H1 (cell line): ENCODE results near the gene CORT. TPM values are rescaled to one million over a fixed set of nuclear protein-coding genes. Genes with fewer than 3 reads are reported as not detected.

Experiments
- BCL11A ChIP-seq, 2 experiments: IDR thresholded peaks; one replicate each; pipeline ENCODE4 v1.6.1; 2011; ENCODE audit warnings: low read depth in 2 of 2, low read length in 2 of 2, mild to moderate bottlenecking in 2 of 2
- CBX5 ChIP-seq: fragments of 300-800, 300-1000 bp; sonication (generic); IDR thresholded peaks from 2 replicates; pipeline ENCODE4 v1.7.1; 2016; ENCODE audit warnings: antibody characterized with exemption, low read length, low read depth
- CHD2 ChIP-seq: IDR thresholded peaks from 2 replicates; pipeline ENCODE4 v1.6.1; 2012; ENCODE audit warnings: low read length, improper control_type of control experiment
- CREB1 ChIP-seq: IDR thresholded peaks from 2 replicates; pipeline ENCODE4 v1.6.1; 2012; ENCODE audit warnings: inconsistent platforms
- RNF2 ChIP-seq: fragments of 200-900, 300-1000 bp; sonication (generic); IDR thresholded peaks from 2 replicates; pipeline ENCODE4 v1.7.1; 2016; ENCODE audit warnings: borderline replicate concordance, low read depth, mild to moderate bottlenecking, antibody characterized with exemption, low read length; ENCODE audit not compliant: poor library complexity, severe bottlenecking; ENCODE audit errors: missing control alignments
- TAF1 ChIP-seq: IDR thresholded peaks from 2 replicates; pipeline ENCODE4 v1.6.1; 2011; ENCODE audit warnings: mild to moderate bottlenecking, low read depth, low read length
- polyA plus RNA-seq, 7 experiments: library from polyadenylated mRNA; depleted of rRNA in 3 of 7; stranded (reverse) in 5 of 7; unstranded in 2 of 7; fragments of >200 nt in 5 of 7; fragments of 200-250 nt in 2 of 7; gene quantifications; 1 replicate in 5 of 7; 2 replicates in 1 of 7; 4 replicates in 1 of 7; pipeline versions ENCODE4 v1.2.1 to v1.2.3, GENCODE V29; 2011 to 2013; ENCODE audit warnings: missing spikeins in 2 of 7, mixed read lengths in 2 of 7
- total RNA-seq: library from RNA; stranded (reverse); fragmentation: NEBNext Ultra II Directional; extraction: Animal tissue kit (Norgen Biotek cat#: 25700); gene quantifications from 2 replicates; pipeline ENCODE4 v1.2.1, GENCODE V29; 2021
- TF ChIP-seq, protein P1 (sequence below): IDR thresholded peaks from 2 replicates; pipeline ENCODE4 v1.6.1; 2011; ENCODE audit warnings: low read depth, mild to moderate bottlenecking, low read length; ENCODE audit not compliant: insufficient read depth

The CORT gene
- total and polyA plus RNA-seq, 2 of the 8 experiments (the other 6 are each of a cell fraction or from before 2014, with no cell fraction given): 0.15 to 0.30 TPM

GRCh38 chr1:10419351-10419750 lies 30.5 kb upstream of the CORT start (continued):
- no peak for TF ChIP-seq CBX5
- TF ChIP-seq RNF2: no peak
- no peak for TF ChIP-seq TAF1
- no peak for TF ChIP-seq BCL11A (IDR thresholded peaks at IDR 0.05; ENCODE audit: low read depth in 2 of 2, low read length in 2 of 2)
- TF ChIP-seq CHD2: no peak
- TF ChIP-seq CREB1: no peak
- TF ChIP-seq, protein P1, sequence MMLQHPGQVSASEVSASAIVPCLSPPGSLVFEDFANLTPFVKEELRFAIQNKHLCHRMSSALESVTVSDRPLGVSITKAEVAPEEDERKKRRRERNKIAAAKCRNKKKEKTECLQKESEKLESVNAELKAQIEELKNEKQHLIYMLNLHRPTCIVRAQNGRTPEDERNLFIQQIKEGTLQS: no peak
